Central memory CD8-positive, alpha-beta T cell (primary cell): Measurements from ENCODE around the gene CIAO3.

Experiments
- ATAC-seq: fragments of 150-1000 bp; cut with Tn5 transposase; replicated peaks from 2 replicates; pipeline ENCODE4 v1.10.0; 2022; ENCODE audit warnings: mild to moderate bottlenecking, moderate FRiP score, moderate number of reproducible peaks; ENCODE audit not compliant: poor library complexity, severe bottlenecking; ENCODE audit errors: extremely low read depth
- DNase-seq, 2 donors: peaks; one replicate each; pipeline ENCODE4 v3.0.0; 2021; ENCODE audit warnings: low spot score in 2 of 2
- H3K27ac Mint-ChIP-seq: one replicate; pipeline ENCODE4 v1.8.0; 2022; ENCODE audit warnings: low read depth, mild to moderate bottlenecking, moderate library complexity, mixed read lengths
- H3K27me3 Mint-ChIP-seq: one replicate; pipeline ENCODE4 v1.8.0; 2022; ENCODE audit warnings: mixed read lengths
- H3K36me3 Mint-ChIP-seq: one replicate; pipeline ENCODE4 v1.8.0; 2022; ENCODE audit warnings: mild to moderate bottlenecking, moderate library complexity, mixed read lengths; ENCODE audit not compliant: insufficient read depth
- H3K4me1 Mint-ChIP-seq: one replicate; pipeline ENCODE4 v1.8.0; 2022; ENCODE audit warnings: mixed read lengths
- H3K4me3 Mint-ChIP-seq: one replicate; pipeline ENCODE4 v1.8.0; 2022; ENCODE audit warnings: mild to moderate bottlenecking, moderate library complexity, mixed read lengths
- H3K9me3 Mint-ChIP-seq: one replicate; pipeline ENCODE4 v1.8.0; 2022; ENCODE audit warnings: mixed read lengths

CIAO3 gene

DNA sequence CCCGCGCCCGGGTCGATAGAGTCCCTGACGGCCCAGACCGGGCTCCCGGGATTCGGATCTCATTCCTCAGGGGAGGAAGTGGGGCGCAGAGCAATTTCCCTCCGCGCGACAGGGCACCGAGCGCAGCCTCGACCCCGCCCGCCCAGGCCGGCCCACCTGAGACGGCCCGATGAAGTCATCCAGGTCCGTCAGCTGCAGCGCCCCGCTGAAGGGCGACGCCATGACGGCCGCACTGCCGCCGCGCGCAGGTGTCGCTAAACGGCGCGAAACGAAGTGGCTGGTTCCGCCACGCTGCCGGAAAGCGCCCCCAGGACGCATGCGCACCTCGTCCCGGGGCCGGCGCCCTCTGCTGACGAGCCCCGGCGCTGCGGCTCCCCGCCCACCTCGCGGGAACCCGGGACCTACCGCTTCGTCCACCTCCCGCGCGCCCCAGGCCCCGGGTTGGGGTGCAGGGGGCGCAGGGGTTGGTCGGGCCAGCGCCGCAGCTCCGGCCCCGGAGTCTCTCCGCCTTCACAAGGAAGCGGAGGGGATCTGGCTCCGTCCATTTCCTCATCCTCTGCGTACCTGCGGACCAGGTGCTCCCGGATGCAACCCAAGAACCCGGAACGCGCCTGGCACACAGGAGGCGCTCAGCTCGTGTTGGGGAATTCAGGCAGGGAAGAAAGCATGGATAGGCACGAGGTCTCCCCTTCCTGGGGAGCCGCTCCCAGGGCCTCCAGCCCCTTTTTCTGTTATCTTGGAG lies at the start of gene CIAO3:
TSS of gene CIAO3 (minus strand) at position 234 of the 742 bp plus-strand sequence. CDS start at position 222, 12 bp downstream.
- Mint-ChIP-seq H3K4me1 (no peaks in the 10 kb centered on the region), H3K4me3 (peak within 1 kb of the TSS; percentile 69), H3K27ac (no peak within 1 kb of the TSS), H3K27me3 (no peaks in the 10 kb centered on the region), H3K36me3 (peaks cover 27% of the 10 kb centered on the region), H3K9me3 (no peaks in the 10 kb centered on the region)
- peak; percentile 88 to 97 for DNase-seq
- peak; percentile 85 for ATAC-seq

DNA sequence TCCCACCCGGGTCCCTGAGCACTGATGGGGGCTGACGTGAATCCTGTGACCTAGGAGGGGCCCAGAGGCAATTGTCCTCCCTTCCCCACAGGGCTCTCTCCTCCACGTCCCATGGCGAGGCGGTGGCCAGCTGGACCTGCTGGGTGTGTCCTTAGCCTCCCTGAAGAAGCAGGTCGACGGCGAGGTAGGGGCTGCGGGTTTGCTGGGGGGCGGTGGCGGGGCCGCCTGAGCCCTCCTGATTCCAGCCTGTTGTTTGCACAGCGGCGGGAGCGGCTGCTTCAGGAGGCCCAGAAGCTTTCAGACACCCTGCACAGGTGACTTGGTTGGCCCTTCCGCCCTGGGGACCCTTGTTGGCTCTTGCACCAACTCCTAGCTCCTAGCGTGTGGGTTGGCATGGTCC lies 49.3 kb upstream of the CIAO3 start:
- Mint-ChIP-seq H3K36me3 (peaks cover 11% of the 10 kb centered on the region), H3K4me1 (peaks cover 18% of the 10 kb centered on the region), H3K4me3 (peak overlapping the region; percentile 61), H3K9me3 (no peaks in the 10 kb centered on the region), H3K27ac (peak overlapping the region; percentile 25), H3K27me3 (no peaks in the 10 kb centered on the region)
- ATAC-seq, result no peak
- no peak for DNase-seq

DNA sequence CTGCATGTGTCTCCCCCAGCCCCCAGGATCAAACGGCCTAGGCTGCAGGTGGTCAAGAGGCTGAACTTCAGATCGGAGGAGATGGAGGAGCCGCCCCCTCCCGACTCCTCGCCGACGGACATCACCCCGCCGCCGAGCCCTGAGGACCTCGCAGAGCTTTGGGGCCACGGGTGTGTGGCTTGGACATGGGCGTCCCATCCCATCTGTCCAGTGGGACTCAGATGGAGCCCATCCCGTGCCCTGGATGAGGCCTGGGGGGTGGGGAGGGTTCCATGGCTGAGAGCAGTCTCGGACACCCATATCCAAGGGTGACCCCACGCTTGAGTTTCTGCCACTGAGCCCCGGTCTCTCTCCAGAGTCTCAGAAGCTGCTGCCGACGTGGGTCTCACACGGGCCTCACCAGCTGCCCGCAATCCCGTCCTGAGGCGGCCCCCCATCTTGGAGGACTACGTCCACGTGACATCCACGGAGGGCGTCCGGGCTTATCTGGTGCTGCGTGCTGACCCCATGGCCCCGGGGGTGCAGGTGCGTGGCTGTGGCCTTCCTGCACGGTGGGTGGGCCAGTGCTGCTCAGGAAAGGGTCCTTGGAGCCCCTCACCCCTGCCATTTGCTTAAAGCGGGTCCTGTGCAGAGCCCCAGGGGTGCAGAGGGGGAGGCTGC lies 48.5 kb upstream of the CIAO3 start:
- Mint-ChIP-seq H3K27ac (no peak overlapping the region), H3K27me3 (no peaks in the 10 kb centered on the region), H3K4me1 (peaks cover 21% of the 10 kb centered on the region), H3K36me3 (peaks cover 11% of the 10 kb centered on the region), H3K4me3 (peak overlapping the region; percentile 61), H3K9me3 (no peaks in the 10 kb centered on the region)
- no peak for ATAC-seq
- DNase-seq, result no peak

DNA sequence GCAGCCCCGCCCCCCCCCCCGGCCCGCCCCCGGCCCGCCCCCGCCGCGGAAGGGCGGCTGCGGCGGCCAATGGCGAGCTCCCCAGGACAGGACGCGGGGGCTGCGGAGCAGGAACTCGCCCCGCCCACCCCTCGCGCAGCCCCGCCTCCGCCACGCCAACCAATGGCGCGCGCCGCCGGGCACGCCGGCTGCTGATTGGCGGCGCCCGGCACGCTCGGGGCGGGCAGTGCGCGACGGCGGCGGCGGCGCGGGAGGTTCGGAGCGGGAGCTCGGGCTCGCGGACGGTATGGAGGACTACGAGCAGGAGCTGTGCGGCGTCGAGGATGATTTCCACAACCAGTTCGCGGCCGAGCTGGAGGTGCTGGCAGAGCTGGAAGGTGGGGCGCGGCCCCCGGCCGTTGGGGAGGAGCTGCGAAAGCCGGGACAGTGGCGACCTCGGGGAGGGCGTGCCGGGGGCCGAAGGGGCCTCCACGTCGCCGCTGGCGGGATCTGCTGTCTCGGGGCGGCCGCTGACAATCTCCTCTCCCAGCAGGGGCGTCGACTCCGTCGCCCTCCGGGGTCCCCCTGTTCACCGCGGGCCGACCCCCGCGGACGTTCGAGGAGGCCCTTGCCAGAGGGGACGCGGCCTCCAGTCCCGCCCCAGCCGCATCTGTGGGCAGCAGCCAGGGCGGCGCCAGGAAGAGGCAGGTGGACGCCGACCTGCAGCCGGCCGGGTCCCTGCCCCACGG lies 47.8 kb upstream of the CIAO3 start, which contains the start of gene CHTF18:
TSS of gene CHTF18 (plus strand) at position 222 of the 728 bp plus-strand sequence. CDS start at position 287, 65 bp downstream.
- peak; percentile 83 to 93 for DNase-seq
- peak; percentile 96 for ATAC-seq
- Mint-ChIP-seq H3K27ac (no peak within 1 kb of the TSS), H3K27me3 (no peaks in the 10 kb centered on the region), H3K9me3 (no peaks in the 10 kb centered on the region), H3K4me1 (peaks cover 21% of the 10 kb centered on the region), H3K36me3 (peaks cover 11% of the 10 kb centered on the region), H3K4me3 (peak within 1 kb of the TSS; percentile 80)

GRCh38 chr16:787978-788398 lies 47.2 kb upstream of the CIAO3 start, which contains the start of gene RPUSD1:
RPUSD1 (minus strand) TSS chr16:788381; CDS start chr16:787737, 644 bp downstream.
- Mint-ChIP-seq H3K27me3 (no peaks in the 10 kb centered on the region), H3K4me3 (peak within 1 kb of the TSS; percentile 80), H3K36me3 (peaks cover 11% of the 10 kb centered on the region), H3K9me3 (no peaks in the 10 kb centered on the region), H3K4me1 (peaks cover 21% of the 10 kb centered on the region), H3K27ac (no peak within 1 kb of the TSS)
- DNase-seq (peak in 1 of 2 donors; percentile 22), ATAC-seq (peak; percentile 10)

GRCh38 chr16:787321-787966 lies 46.6 kb upstream of the CIAO3 start:
- Mint-ChIP-seq H3K27me3 (no peaks in the 10 kb centered on the region), H3K9me3 (no peaks in the 10 kb centered on the region), H3K4me1 (peaks cover 21% of the 10 kb centered on the region), H3K36me3 (peaks cover 11% of the 10 kb centered on the region), H3K4me3 (peak overlapping the region; percentile 80), H3K27ac (no peak overlapping the region)
- DNase-seq (no peak), ATAC-seq (no peak)

- H3K27me3 Mint-ChIP-seq, result no peaks in the 10 kb centered on the region
- no peaks in the 10 kb centered on the region for H3K9me3 Mint-ChIP-seq
- H3K27ac Mint-ChIP-seq, result no peak overlapping the region
- H3K4me1 Mint-ChIP-seq, result peaks cover 14% of the 10 kb centered on the region
- peak overlapping the region; percentile 80 for H3K4me3 Mint-ChIP-seq
- peaks cover 9% of the 10 kb centered on the region for H3K36me3 Mint-ChIP-seq
- DNase-seq, result peak; percentile 53 to 70
- ATAC-seq, result no peak
Measured at GRCh38 chr16:785563-786535, 45.1 kb upstream of the CIAO3 start.

DNA sequence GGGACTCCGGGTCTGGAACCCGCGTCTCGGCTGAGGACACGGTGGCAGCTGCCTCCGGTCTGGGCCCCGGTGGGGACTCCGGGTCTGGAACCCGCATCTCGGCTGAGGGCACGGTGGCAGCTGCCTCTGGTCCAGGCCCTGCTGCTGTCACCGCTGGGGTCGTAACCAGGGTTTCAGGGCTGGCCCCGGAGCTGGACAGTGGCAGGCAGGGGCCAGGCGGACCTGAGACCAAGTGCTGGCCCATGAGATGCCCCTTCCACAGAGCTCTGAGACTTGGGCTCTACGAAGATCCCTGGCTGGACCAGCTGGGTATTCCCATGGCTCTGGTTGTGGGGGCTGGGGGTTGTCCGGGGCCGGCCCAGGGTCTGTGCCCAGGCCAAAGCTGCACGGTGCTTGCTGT lies 43.6 kb upstream of the CIAO3 start:
- Mint-ChIP-seq H3K27ac (no peak overlapping the region), H3K27me3 (peaks cover 7% of the 10 kb centered on the region), H3K4me3 (no peak overlapping the region), H3K36me3 (peaks cover 9% of the 10 kb centered on the region), H3K9me3 (no peaks in the 10 kb centered on the region), H3K4me1 (peaks cover 14% of the 10 kb centered on the region)
- ATAC-seq, result no peak
- no peak for DNase-seq

GRCh38 chr16:783404-784161 lies 42.8 kb upstream of the CIAO3 start:
- Mint-ChIP-seq H3K4me3 (no peak overlapping the region), H3K27ac (no peak overlapping the region), H3K36me3 (peaks cover 9% of the 10 kb centered on the region), H3K4me1 (peaks cover 14% of the 10 kb centered on the region), H3K27me3 (peaks cover 7% of the 10 kb centered on the region), H3K9me3 (no peaks in the 10 kb centered on the region)
- no peak for DNase-seq
- ATAC-seq, result no peak

GRCh38 chr16:782766-783403 lies 42.1 kb upstream of the CIAO3 start:
- H3K27me3 Mint-ChIP-seq, result peaks cover 7% of the 10 kb centered on the region
- DNase-seq (no peak), ATAC-seq (no peak)
- peaks cover 9% of the 10 kb centered on the region for H3K36me3 Mint-ChIP-seq
- no peak overlapping the region for H3K27ac Mint-ChIP-seq
- H3K4me3 Mint-ChIP-seq, result no peak overlapping the region
- H3K9me3 Mint-ChIP-seq, result no peaks in the 10 kb centered on the region
- H3K4me1 Mint-ChIP-seq, result peaks cover 14% of the 10 kb centered on the region
